Measurements from ENCODE around the gene TMX2.

GRCh38 chr11:57735619-57736298 is 23.4 kb downstream of the TMX2 start:
- TF ChIP-seq ZNF695 (CRISPR knock-in tag; IDR thresholded peaks at IDR 0.05) (no peak), RAD51 (IDR thresholded peaks at IDR 0.05; ENCODE audit: borderline replicate concordance, low read depth) (peak; percentile 32; the same call in 1 of the 2 replicates), CTCF (IDR thresholded peaks at IDR 0.05 in 2 of 3, conservative IDR thresholded peaks at IDR 0.05 in 1 of 3; ENCODE audit: insufficient read depth in 2 of 3, low read depth in 1 of 3, low read length in 3 of 3) (no peak), SRF (CRISPR knock-in tag; IDR thresholded peaks at IDR 0.05) (no peak), ZBTB7A (IDR thresholded peaks at IDR 0.05; ENCODE audit: borderline replicate concordance, control insufficient read depth, low read depth, low read length) (no peak), TCFL5 (CRISPR knock-in tag; conservative IDR thresholded peaks at IDR 0.05) (no peak)
